Stomach smooth muscle (tissue), 2 donors: ENCODE measurements around the gene CD4.
A peak's percentile ranks its signal among the peaks of the same experiment; 100 is the strongest.

Experiments used
- H3K27ac ChIP-seq: one replicate; pipeline ENCODE4 v1.7.0; 2013; ENCODE audit warnings: mild to moderate bottlenecking, low read length, inconsistent platforms
- H3K27me3 ChIP-seq, 2 donors: one replicate each; pipeline ENCODE4 v1.7.0; 2013; ENCODE audit warnings: low read length in 2 of 2; ENCODE audit not compliant: insufficient read depth in 2 of 2, control insufficient read depth in 1 of 2
- H3K36me3 ChIP-seq, 2 donors: one replicate each; pipeline ENCODE4 v1.7.0; 2013; ENCODE audit warnings: low read length in 2 of 2; ENCODE audit not compliant: control insufficient read depth in 2 of 2, insufficient read depth in 2 of 2
- H3K4me1 ChIP-seq: one replicate; pipeline ENCODE4 v1.7.0; 2013; ENCODE audit warnings: low read length; ENCODE audit not compliant: control insufficient read depth, insufficient read depth
- H3K4me3 ChIP-seq, 2 donors: one replicate each; pipeline ENCODE4 v1.7.0; 2013; ENCODE audit warnings: low read length in 2 of 2
- H3K9ac ChIP-seq, 2 donors: one replicate each; pipeline ENCODE4 v1.7.0; 2013; ENCODE audit warnings: low read length in 2 of 2, mild to moderate bottlenecking in 1 of 2
- H3K9me3 ChIP-seq, 2 donors: one replicate each; pipeline ENCODE4 v1.7.0; 2013; ENCODE audit warnings: low read length in 2 of 2; ENCODE audit not compliant: control insufficient read depth in 2 of 2
- donor health status: healthy.
- donor health status: Pancreatic carcinoma.

CD4 gene

DNA sequence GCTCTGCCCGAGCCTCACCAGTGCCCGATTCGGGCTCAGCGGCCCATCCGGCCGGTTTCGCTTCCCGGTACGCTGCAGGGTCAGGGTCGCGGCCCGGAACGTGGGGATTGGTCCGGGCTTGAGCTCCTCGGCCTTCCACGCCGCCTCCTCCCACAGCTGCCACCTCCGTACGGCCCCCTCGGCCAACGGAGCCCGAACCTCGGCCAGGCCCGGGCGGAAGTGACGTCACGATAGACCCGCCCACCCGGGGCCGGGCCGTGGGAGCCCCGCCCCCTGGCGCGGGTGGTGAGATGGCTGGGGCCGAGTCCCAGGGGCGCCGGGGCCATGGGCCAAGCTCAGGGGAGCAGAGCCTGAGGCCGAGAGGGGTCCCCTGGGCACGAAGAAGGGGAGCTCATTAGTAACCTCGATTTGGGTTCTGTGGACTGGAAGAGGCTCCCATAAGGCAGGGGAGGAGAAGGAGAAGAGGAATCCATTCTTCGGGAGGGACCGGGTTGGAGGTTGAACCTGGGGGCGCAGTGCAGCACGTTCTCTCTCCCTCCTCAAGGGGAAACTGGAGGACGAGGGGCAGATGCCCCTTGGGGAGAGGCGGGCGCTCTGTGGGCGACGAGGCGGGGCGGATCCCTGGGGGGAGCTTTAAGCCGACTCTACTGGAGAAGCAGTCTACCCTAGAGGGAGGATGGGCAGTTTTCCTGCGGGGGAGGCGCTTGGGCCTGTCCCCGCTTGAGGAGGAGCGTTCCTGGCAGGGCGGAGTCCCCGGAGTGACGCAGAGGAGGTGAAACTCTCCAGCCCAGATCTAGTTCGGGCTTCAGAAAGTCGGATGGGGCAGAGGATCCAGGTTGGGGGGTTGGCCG lies 36.2 kb upstream of the CD4 start, which contains the start of gene MLF2:
Gene MLF2 (minus strand): TSS at position 221 of the 851 bp plus-strand sequence. CDS start 807 bp downstream, outside the sequence.
- H3K36me3 ChIP-seq, result peaks cover 26 to 32% of the 10 kb centered on the region in 2 donors
- peak within 1 kb of the TSS; percentile 100 for H3K27ac ChIP-seq
- H3K9me3 ChIP-seq, result no peaks in the 10 kb centered on the region
- H3K27me3 ChIP-seq, result no peaks in the 10 kb centered on the region
- peak within 1 kb of the TSS; percentile 92 to 99 for H3K9ac ChIP-seq
- H3K4me3 ChIP-seq, result peak within 1 kb of the TSS; percentile 75 to 91
- peaks cover 25% of the 10 kb centered on the region for H3K4me1 ChIP-seq

GRCh38 chr12:6753772-6754356 lies 35.5 kb upstream of the CD4 start:
- H3K9ac ChIP-seq, result peak overlapping the region; percentile 39 to 42

DNA sequence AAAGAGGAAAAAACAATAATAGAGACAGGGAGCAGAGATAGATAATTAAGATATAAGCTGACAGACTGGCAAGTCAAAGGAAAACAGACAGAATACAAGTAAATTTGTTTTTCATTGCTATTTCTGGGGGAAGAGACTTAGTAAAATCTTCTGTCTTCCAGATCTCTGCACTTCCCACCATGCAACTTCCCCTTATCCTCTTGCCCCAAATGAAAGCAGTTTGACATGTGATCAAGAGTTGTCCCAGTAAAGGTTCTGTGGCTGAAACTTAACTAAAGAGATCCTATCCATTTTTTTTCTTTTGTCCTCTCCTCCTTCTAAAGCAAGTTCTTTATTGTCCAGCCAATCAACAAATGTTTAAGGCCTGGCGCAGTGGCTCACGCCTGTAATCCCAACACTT lies 34.9 kb upstream of the CD4 start:
- Histone ChIP-seq H3K4me3 (no peak overlapping the region), H3K27me3 (no peaks in the 10 kb centered on the region), H3K4me1 (peaks cover 25% of the 10 kb centered on the region), H3K9ac (no peak overlapping the region), H3K9me3 (no peaks in the 10 kb centered on the region), H3K36me3 (peaks cover 17 to 21% of the 10 kb centered on the region in 2 donors), H3K27ac (no peak overlapping the region)

More at GRCh38 chr12:6753772-6754356, 35.5 kb upstream of the CD4 start:
- H3K9me3 ChIP-seq, result no peaks in the 10 kb centered on the region
- peak overlapping the region; percentile 100 for H3K27ac ChIP-seq
- H3K27me3 ChIP-seq, result no peaks in the 10 kb centered on the region
- H3K4me1 ChIP-seq, result peaks cover 25% of the 10 kb centered on the region
- H3K36me3 ChIP-seq, result peaks cover 22 to 25% of the 10 kb centered on the region in 2 donors
- H3K4me3 ChIP-seq, result peak overlapping the region in 1 of 2 donors; percentile 91

DNA sequence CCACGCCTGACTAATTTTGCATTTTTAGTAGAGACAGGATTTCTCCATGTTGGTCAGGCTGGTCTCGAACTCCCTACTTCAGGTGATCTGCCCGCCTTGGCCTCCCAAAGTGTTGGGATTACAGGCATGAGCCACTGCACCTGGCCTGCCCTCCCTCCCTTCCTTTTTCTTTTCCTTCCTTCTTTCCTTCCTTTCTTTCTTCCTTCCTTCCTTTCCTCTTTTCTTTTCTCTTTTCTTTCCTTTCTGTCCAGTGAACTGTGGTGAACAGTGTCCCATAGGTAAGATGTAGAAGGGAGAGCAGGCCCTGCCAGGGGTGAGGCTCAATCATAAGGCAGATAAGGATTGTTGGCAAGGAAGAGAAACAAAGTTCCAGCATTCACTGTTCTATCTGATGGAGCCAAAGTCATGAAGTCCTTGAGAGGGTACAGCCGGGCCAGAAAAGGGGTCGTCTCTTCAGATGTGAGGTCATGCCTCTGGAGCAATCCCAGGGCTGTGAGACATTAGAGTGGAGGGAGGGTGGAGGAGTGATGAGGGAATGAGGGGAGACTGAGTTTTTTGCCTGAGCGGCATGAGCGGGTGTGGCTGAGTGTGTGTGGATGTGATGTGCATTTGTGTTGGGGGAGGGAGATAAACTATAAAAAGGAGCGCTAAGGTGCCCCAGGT lies 32.2 kb upstream of the CD4 start:
- Histone ChIP-seq H3K36me3 (no peaks in the 10 kb centered on the region), H3K4me1 (peaks cover 13% of the 10 kb centered on the region), H3K27ac (no peak overlapping the region), H3K9ac (no peak overlapping the region), H3K9me3 (no peaks in the 10 kb centered on the region), H3K4me3 (no peak overlapping the region), H3K27me3 (no peaks in the 10 kb centered on the region)

DNA sequence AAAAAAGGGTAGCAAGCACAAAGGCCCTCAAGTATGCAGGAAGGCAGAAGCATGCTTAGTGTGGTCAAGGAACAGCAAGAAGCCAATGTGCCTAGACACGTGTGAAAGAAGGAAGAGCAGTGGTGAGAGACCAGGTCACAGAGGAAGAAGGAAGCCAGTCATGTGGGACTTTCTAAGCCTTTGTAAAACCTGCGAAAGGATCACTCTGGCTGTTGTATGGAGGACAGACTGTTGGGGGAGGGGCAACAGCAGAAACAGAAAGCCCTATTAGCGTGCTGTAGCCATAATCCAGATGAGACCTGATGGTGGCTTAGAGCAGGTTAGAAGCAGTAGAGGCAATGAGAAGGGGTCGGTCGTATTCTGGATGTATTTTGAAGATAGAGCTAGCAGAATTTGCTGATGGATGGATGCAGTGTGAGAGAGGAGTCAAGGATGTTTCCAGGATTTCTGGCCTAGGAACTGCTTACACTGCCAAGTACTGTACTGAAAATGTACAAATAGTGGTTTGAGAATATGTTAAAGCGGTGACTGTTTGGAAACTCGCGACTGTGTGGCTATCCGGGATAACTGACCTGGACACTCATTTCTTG lies 30.7 kb upstream of the CD4 start:
- no peaks in the 10 kb centered on the region for H3K36me3 ChIP-seq
- no peaks in the 10 kb centered on the region for H3K9me3 ChIP-seq
- no peak overlapping the region for H3K27ac ChIP-seq
- peaks cover 15% of the 10 kb centered on the region for H3K4me1 ChIP-seq
- no peak overlapping the region for H3K4me3 ChIP-seq
- no peak overlapping the region for H3K9ac ChIP-seq
- H3K27me3 ChIP-seq, result no peaks in the 10 kb centered on the region

DNA sequence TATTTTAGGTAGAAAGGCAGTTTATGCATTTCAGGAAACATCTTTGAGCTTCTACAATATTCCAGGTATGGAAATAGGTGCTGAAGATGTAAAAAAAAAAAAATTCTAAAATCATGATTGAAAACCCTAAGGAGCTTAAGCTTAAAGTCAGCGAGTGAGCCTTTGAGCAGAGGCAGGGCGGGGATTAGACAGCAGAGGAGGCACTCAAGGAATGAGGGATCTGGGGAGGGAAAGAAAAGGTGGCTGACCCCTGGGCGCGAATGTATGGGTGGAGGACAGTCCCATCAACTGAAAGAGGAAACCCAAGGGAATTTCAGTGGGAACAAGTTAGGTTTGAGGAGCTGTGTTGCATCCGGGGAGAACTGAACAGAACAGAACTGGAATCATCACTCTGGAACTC lies 29.6 kb upstream of the CD4 start:
- Histone ChIP-seq H3K27ac (no peak overlapping the region), H3K27me3 (no peaks in the 10 kb centered on the region), H3K9ac (no peak overlapping the region), H3K4me1 (peaks cover 20% of the 10 kb centered on the region), H3K4me3 (no peak overlapping the region), H3K36me3 (no peaks in the 10 kb centered on the region), H3K9me3 (no peaks in the 10 kb centered on the region)

- Histone ChIP-seq H3K27me3 (no peaks in the 10 kb centered on the region), H3K9me3 (no peaks in the 10 kb centered on the region), H3K9ac (peak overlapping the region; percentile 34 to 75), H3K4me1 (peaks cover 44% of the 10 kb centered on the region), H3K27ac (peak overlapping the region; percentile 96), H3K36me3 (no peaks in the 10 kb centered on the region), H3K4me3 (peak overlapping the region; percentile 54 to 89)
Observed at GRCh38 chr12:6763380-6763779, 25.9 kb upstream of the CD4 start.

DNA sequence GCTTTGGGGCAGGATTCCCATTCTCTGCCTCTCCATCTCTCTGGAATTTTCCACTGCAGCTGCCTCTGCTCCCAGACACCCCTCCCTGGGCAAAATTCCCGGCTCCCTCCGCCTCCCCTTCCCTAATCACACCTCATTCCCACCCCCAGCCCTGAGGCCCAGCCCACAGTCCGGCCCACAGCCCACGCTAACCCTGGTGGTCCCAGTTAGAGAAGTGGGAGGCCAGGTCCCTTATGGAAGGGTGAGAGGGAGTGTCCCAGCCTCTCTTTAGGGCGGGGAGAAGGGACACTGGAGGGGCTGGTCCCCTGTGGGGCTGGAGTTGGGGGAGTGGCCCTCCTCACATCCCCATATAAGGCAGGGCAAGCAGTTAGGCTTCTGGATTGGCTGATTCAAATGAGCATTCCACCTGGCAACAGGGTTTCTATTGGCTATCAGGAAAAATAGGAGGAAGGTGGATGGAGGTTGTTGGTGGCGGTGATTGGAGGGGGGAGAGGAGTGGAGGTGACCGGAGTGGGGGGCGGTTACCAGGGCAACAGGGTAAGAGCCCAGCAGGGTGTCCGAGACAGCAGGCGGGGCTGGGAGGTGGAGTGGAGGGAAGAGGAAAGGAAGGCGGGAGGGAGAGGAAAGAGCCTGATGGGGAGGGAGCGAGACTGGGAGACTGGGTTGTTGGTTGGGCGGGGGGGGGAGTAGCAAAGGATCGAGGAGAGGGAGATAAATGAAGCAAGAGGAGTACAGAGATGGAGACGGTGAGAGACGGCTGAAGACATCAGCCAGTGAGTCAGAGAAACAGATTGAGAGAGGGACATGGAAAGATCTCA lies 25.1 kb upstream of the CD4 start:
- Histone ChIP-seq H3K4me1 (peaks cover 52% of the 10 kb centered on the region), H3K27me3 (no peaks in the 10 kb centered on the region), H3K4me3 (peak overlapping the region; percentile 54 to 89)

GRCh38 chr12:6765048-6765633 lies 24.2 kb upstream of the CD4 start:
- Histone ChIP-seq H3K36me3 (peaks cover 0 to 7% of the 10 kb centered on the region in 2 donors), H3K9ac (peak overlapping the region; percentile 34 to 51), H3K27me3 (no peaks in the 10 kb centered on the region), H3K9me3 (no peaks in the 10 kb centered on the region), H3K4me3 (peak overlapping the region; percentile 63 to 89), H3K27ac (peak overlapping the region; percentile 96), H3K4me1 (peaks cover 60% of the 10 kb centered on the region)

More for the DNA sequence above, 25.1 kb upstream of the CD4 start:
- Histone ChIP-seq H3K9ac (peak overlapping the region; percentile 34 to 75), H3K9me3 (no peaks in the 10 kb centered on the region), H3K27ac (peak overlapping the region; percentile 96), H3K36me3 (no peaks in the 10 kb centered on the region)
